HG03558 (cell line): ENCODE measurements around the gene MAPK9.
"Not testable (repeated sequence)": the region's sequence is repeated elsewhere in the genome, so short reads cannot be mapped to it uniquely, and the experiment has no call there.

Experiments
- ATAC-seq: cut with Tn5 transposase; IDR thresholded peaks from one replicate; pipeline ENCODE4 v1.9.1; 2021; ENCODE audit warnings: moderate number of reproducible peaks; ENCODE audit not compliant: unreplicated experiment; ENCODE audit errors: extremely low read depth

The MAPK9 gene

GRCh38 chr5:180328296-180329137, 36.6 kb upstream of the MAPK9 start:
- ATAC-seq = no peak

DNA sequence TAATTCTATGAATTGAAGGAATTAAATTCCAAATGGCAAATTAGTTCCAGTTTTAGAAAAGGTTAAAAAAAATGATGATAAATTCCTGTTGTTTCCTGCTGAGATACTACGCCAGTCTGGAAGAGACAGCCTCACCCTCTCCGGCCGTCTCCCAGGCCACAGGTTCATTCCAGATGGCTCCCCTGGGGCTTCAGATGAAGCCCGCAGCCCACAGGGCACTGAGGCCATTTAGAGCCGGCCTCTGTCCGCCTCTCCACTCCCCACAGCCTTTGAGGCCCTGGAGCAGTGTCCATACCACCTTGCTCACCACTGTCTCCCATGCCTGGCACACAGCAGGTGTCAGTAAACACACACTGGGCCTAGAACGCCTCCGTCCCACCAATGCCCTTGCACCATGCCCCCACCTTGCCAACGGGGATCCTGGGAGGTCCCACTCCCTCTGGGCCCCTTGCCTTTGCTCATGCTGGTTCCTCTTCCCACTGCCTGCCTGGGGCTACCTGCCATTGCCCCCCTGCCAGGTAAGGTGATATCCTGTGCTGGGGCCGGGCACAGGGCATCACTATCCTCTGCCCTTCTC, 35.2 kb upstream of the MAPK9 start:
- no peak for ATAC-seq

GRCh38 chr5:180324601-180324950, 32.7 kb upstream of the MAPK9 start:
- no peak for ATAC-seq

DNA sequence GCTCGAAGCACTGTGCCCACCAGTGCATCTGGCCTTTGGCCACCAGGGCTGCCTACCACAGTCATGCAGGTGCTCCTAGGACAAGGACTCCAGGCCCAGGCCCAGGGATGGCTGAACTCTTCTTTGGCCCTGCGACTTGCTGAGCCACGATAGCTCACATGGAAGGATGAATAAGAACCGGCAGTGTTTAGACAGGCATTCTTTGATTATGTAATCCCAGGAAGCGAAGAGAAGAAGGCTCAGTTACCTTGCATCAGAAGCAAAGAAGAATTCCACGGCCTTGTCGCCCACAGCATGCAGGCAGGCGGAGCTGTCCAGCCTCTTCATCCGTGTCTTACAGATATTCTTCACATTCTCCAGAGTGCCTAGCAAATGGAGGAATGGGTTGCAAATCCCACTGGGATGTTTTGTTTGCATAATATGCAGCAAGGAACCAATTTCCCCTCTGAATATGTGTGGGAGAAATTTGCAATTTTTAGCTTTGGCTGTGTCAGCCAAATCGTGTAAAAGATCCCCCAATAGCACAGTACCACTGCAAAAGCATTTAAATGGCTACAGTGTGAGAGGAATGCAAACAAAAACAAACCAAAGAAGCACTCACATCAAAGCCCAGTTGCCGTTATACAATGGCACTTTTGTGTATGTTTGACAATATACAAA, 32.2 kb upstream of the MAPK9 start:
- no peak for ATAC-seq

DNA sequence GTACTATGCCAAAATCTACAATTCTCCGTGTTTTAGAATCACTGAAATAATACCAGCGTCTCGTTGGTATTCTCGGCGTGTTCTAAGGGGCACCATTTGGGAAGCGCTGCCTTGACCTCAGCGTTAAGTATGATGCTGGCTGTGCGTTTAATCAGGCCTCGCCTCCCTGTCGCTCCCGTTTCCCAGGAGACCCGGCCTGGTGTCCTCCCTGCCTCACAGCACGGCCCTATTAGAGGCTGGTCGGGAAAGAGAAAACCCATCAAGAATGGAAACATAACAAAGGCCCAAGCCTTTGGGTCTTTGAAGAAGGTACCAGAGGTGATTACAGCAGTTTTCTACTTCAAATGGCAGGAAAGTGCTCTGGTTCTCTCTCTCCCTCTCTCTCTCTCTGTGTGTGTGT, 31.3 kb upstream of the MAPK9 start:
- ATAC-seq = no peak

DNA sequence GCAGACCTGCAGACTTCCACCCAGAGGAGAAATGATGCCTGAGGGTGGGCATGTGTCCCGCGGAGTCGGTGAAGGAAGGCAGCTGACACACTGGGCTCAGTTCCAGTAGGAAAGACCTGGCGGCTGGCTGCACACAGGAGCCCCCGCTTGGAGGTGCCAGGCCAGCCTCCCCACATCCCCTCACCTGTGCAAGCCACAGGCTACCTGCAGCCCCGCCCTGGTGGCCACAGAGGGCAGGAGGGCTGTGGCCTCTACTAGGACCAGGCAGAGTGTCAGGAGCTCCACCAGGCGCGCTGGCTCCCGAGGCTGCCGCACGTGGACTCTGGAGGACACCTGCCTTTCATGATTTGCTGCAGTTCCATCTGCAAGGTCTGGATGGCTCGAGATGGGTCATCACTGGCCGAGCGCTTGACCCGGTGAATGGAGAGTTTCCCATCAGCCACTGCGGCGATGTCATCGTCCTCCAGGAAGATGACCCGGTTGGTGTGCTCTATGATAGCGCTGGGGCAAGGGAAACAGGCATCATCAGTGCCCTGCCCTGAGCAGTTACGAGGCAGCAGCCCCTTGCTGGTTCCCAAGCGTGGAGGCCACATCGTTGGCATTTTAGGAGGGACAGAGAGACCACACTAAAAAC, 26.7 kb upstream of the MAPK9 start:
- no peak for ATAC-seq

GRCh38 chr5:180316586-180316985, 24.7 kb upstream of the MAPK9 start:
- no peak for ATAC-seq

DNA sequence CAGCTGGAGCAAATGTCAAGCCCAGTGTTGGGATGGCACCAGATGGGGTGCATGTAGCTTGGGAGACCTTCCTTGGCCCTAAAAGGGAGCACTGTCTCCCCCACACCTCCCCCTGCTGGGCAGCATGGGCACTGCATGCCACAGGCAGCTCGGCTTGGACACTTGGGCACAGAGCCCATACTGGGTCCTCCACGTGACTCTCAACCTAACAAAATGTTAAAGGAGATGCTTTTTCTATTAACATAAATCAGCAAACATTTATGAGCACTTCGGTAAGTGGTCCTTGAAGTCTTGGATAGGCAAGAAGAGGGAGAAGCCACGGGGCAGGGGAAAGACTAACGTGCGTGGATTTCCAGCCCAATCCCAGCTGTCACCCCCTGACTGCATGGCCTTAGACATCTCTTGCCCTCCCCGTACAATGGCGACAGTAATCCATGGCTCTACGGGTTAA, 23.9 kb upstream of the MAPK9 start:
- ATAC-seq = no peak

DNA sequence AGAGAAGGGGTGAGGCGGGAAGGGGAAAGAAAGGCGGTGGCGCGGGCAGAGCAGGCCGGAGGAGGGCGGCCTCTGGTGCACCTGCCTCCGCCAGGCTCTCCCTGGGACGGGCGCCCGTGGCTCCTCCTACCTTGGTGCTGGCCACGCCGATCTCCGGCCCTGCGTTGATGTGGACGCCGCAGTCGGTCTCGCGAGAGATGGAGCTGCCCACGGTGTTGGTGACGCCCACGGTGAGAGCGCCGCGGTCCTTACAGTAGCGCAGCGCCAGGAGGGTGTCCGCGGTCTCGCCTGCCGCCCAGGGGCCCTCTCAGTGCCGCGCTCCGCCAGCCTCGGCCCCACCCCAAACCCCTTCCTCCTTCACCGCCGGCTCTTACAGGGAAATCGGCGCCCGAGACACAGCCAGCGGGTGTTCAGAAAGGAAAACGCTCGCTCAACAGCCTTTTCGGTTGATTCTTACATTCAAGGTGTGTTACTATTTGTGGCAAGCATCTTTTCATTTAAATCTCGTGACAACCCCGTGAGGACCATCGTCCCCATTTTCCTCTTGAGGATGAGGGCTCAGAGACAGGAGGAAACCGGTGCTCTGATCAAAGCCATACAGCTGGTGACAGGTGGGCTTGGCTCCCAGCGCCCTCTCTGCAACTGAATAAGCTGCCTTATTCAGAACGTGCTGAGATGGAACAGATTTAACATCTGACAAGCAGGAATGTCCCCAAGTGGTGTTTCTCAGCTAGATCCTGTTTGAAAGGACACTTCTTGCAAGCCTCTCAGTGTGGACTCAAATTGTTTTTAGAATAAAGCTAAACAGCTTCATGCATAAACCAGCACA, 22.0 kb upstream of the MAPK9 start:
- peak; percentile 69 for ATAC-seq

DNA sequence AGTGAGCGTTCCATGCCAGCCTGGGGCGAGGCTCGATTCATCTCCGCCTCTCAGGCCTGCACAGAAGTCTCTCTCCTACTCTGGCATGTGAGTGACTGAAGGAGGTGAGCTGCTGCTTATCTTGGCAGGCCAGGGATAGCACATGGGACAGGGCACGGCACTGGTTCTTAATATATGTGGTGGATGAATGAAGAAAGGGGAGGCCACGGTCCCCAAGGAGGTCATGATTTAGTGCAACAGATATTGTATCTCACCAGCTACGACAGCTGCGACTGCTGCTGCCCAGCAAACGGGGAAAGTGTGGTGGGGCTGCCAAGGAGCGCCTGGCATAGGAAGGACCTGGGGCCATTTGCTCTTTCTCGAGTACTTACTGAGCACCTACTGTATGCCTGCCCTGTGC, 19.3 kb upstream of the MAPK9 start:
- ATAC-seq = no peak

DNA sequence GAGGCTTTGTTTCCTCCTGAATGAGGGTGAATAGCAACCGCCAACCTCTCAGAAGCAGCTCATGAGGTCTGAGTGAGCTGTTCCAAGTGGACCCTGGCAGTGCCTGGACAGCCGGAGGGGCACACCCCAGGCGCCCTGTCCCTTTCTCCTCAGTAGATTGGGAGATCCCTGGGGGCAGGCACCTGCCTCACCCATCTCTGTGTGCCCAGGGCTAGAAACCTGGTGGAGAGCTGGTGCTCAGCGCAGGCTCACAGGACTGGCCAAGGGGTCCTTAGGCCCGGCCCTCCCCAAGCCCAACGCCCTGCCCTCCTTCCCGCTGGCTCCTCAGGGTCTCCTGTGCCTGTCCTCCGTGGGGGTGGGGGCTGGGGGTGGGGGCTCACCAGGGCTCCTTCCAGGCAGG, 14.9 kb upstream of the MAPK9 start:
- no peak for ATAC-seq

- ATAC-seq = no peak
Measured at GRCh38 chr5:180305481-180305880, 13.6 kb upstream of the MAPK9 start.

- ATAC-seq = no peak
Measured at GRCh38 chr5:180304431-180305375, 12.8 kb upstream of the MAPK9 start.

DNA sequence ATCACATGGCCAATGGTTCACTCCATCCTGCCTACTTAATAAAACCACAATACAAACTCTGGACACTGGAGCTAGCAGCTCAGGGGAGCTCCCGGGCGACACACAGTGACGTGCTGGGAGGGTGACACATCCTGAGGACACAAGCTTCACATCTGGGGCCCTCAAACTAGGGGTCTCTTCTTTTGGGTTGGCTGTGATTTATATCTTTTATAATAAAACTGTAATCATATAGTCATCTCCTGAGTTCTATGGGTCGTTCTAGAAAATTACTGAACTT, 12.1 kb upstream of the MAPK9 start:
- no peak for ATAC-seq

GRCh38 chr5:180303226-180304015, 11.5 kb upstream of the MAPK9 start:
- ATAC-seq = no peak

DNA sequence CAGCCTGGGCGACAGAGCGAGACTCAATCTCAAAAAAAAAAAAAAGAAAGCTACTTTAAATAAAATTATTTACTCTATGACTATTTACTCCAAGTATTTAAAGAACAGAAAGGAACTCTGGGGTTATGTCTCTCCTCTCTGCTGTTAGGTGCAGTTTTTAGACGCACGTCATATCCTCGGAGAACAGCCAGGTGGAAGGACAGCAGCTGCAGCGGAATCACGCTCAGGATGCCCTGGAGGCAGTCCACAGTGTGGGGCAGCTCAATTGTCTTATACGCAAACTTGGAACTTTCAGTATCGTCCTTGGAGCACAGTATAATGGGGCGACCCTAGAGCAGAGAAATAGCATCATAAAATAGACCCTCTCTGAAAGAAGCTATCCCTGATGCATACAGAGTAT, 10.4 kb upstream of the MAPK9 start:
- ATAC-seq = no peak

- no peak for ATAC-seq
Measured at GRCh38 chr5:180301253-180301652, 9.4 kb upstream of the MAPK9 start.

- ATAC-seq = no peak
Measured at GRCh38 chr5:180299526-180299925, 7.6 kb upstream of the MAPK9 start.

- not testable (repeated sequence) for ATAC-seq
Measured at GRCh38 chr5:180299014-180299413, 7.1 kb upstream of the MAPK9 start.
